PFSK-1 (cell line): Measurements from ENCODE around the gene TPT1.

Source experiments
- FOXP2 ChIP-seq: optimal IDR thresholded peaks from 2 replicates; pipeline ENCODE3; 2011; ENCODE audit warnings: borderline replicate concordance, control low read depth, inconsistent platforms; ENCODE audit not compliant: insufficient read depth; ENCODE audit errors: extremely low read length, extremely low read depth
- POLR2AphosphoS5 ChIP-seq: IDR thresholded peaks from 2 replicates; pipeline ENCODE4 v1.6.1; 2012; ENCODE audit warnings: low read depth, mild to moderate bottlenecking, control low read depth, low read length, moderate library complexity
- SIN3A ChIP-seq: IDR thresholded peaks from 2 replicates; pipeline ENCODE4 v1.6.1; 2012; ENCODE audit warnings: mild to moderate bottlenecking, low read length, moderate library complexity, borderline replicate concordance; ENCODE audit not compliant: insufficient read depth
- TAF1 ChIP-seq: IDR thresholded peaks from 2 replicates; pipeline ENCODE4 v1.6.1; 2012; ENCODE audit warnings: low read length, control low read depth, borderline replicate concordance; ENCODE audit not compliant: insufficient read depth
- TF ChIP-seq, protein P1 (sequence below), 2 experiments: IDR thresholded peaks; 2 replicates each; pipeline versions ENCODE4 v1.6.1 to v1.8.0; 2011 to 2012; ENCODE audit warnings: low read depth in 2 of 2, low read length in 2 of 2, control low read depth in 1 of 2, inconsistent platforms in 1 of 2, mild to moderate bottlenecking in 1 of 2, moderate library complexity in 1 of 2; ENCODE audit not compliant: insufficient read depth in 1 of 2

TPT1 gene

DNA sequence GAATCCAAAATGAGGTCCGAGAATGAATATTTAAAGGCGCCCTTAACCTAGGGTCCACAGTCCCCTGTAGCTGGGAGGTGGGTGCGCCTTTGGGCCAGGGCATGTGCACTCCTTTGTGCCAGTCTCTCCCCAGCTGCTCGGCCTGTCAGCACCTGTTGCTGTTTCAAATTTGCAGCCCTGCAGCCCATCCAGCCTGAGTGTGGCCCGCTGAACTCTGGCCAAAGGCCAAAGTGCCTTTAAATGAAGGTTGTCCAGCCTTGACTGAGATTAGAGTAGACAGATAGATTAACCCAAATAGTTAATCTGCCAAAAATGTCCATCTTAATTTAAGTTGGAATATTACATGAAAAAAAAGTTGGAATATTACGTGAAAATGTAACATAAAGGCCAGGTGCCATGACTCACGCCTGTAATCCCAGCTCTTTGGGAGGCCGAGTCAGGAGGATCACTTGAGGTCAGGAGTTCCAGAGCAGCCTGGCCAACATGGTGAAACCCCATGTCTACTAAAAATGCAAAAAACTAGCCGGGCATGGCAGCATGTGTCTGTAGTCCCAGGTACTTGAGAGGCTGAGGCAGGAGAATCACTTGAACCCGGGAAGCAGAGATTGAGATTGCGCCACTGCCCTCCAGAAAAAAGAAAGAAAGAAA, 25.3 kb downstream of the TPT1 start:
- TF ChIP-seq TAF1 (no peak), POLR2AphosphoS5 (no peak), FOXP2 (no peak), SIN3A (no peak)
- TF ChIP-seq, protein P1, sequence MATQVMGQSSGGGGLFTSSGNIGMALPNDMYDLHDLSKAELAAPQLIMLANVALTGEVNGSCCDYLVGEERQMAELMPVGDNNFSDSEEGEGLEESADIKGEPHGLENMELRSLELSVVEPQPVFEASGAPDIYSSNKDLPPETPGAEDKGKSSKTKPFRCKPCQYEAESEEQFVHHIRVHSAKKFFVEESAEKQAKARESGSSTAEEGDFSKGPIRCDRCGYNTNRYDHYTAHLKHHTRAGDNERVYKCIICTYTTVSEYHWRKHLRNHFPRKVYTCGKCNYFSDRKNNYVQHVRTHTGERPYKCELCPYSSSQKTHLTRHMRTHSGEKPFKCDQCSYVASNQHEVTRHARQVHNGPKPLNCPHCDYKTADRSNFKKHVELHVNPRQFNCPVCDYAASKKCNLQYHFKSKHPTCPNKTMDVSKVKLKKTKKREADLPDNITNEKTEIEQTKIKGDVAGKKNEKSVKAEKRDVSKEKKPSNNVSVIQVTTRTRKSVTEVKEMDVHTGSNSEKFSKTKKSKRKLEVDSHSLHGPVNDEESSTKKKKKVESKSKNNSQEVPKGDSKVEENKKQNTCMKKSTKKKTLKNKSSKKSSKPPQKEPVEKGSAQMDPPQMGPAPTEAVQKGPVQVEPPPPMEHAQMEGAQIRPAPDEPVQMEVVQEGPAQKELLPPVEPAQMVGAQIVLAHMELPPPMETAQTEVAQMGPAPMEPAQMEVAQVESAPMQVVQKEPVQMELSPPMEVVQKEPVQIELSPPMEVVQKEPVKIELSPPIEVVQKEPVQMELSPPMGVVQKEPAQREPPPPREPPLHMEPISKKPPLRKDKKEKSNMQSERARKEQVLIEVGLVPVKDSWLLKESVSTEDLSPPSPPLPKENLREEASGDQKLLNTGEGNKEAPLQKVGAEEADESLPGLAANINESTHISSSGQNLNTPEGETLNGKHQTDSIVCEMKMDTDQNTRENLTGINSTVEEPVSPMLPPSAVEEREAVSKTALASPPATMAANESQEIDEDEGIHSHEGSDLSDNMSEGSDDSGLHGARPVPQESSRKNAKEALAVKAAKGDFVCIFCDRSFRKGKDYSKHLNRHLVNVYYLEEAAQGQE (IDR thresholded peaks at IDR 0.05; ENCODE audit: insufficient read depth in 1 of 2, low read depth in 2 of 2, low read length in 2 of 2): no peak

DNA sequence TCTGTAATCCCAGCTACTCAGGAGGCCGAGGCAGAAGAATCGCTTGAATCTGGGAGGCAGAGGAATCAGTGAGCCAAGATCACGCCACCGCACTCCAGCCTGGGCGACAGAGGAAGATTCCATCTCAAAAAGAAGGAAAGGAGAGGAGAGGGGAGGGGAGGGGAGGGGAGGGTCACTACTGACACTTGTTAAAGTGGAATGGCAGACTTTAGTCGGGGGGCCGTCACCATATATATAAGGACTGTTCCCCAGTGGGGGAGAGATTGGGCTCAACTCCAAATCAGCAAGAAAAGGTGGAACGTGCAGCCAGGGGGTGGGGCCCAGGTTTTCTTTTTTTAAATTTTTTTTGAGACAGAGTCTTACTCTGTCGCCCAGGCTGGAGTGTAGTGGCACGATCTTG, 26.2 kb downstream of the TPT1 start:
- no peak for TF ChIP-seq FOXP2
- no peak for TF ChIP-seq POLR2AphosphoS5
- no peak for TF ChIP-seq SIN3A
- TF ChIP-seq, protein P1 (IDR thresholded peaks at IDR 0.05; ENCODE audit: insufficient read depth in 1 of 2, low read depth in 2 of 2, low read length in 2 of 2): no peak
- TF ChIP-seq TAF1: no peak

DNA sequence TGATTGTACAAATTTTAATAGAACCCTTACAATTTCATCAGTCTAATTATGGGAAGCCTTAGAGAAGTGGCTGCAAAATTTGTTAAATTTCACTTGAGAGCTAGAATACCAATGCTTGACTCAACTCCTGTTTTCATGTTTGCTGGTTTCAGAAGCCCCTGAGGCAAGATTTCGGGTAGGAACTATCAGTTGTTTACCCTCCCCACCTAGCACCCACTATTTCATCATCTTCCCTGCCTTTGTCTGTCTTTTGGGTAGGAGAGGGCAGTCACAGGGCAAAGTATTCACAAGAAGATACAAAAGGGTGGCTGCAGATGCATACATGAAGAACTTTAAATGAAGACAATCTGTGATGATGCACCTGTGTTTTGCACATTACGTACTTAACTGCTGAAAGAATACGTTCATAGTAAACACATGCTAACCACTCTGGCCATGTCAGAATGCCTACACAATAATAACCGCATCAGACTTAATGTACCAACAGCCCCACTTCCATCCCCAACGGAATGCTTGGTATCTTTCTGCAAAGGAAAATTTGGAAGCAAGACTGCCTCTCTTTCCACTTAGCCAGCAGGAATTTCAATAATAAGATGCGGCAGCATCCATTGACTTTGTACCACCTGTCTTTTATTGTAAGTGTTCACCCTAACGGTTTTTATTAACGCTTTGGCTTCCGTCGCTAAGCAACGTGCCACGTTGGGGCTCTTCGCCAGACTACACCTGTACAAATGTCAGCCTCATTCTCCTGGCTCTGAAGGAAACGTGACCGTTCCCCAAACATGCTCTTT, 30.4 kb downstream of the TPT1 start:
- TF ChIP-seq FOXP2: no peak
- TF ChIP-seq, protein P1 (IDR thresholded peaks at IDR 0.05; ENCODE audit: insufficient read depth in 1 of 2, low read depth in 2 of 2, low read length in 2 of 2): no peak
- TF ChIP-seq SIN3A: no peak
- TF ChIP-seq TAF1: no peak
- no peak for TF ChIP-seq POLR2AphosphoS5

DNA sequence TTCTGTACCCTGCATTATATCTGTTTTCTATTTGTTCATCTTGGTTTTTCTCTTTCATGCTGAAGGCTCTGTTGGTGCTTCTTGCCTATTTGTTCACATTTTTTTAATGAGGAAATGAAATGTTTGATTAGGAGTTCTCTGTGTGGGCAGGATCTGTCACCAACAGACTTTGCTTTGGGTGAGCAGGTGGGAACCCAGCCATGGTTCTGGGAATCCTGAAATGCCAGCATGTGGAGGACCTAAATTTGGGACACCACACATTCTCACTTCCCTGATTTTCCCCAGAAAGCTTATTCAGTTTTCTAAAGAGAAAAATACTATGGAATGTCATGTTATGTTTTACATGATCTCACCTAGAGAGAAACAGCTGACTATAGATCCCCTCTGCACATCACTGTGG, 34.0 kb downstream of the TPT1 start:
- TF ChIP-seq POLR2AphosphoS5: no peak

DNA sequence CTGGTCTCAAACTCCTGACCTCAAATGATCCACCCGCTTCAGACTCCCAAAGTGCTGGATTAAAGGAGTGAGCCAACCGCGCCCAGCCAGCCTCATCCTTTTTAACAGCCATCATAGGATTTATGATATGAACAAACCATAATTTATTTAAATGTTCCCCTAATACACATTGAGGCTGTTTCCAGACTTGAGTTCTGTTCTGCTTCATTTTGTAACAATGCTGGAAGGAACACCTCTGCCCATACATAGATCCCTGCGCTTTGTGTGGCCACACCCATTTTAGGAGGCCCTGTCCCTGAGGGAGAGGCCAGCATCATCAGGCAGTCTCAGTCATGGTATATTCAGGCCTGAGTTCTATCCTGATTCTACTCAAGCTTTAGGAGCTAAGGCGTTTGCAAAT, 35.9 kb downstream of the TPT1 start:
- TF ChIP-seq SIN3A (no peak), TAF1 (no peak)

DNA sequence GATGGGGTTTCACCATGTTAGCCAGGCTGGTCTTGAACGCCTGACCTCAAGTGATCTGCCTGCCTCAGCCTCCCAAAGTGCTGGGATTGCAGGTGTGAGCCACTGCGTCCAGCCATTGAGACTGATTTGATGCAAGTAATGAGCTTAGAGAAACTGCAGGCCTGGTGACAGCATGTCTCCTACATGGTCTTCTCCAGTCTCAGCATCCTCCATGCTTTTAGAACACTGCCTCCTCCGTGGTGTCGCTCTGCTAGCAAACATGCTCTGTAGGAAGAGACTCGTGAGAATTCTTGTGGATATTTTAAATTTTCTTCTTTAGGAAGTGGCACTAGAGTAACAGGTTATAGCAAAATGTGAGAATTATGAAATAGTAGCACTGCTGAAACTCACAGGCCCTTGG, 37.1 kb downstream of the TPT1 start:
- no peak for TF ChIP-seq POLR2AphosphoS5
- TF ChIP-seq FOXP2: no peak
- no peak for TF ChIP-seq SIN3A
- TF ChIP-seq, protein P1 (IDR thresholded peaks at IDR 0.05; ENCODE audit: insufficient read depth in 1 of 2, low read depth in 2 of 2, low read length in 2 of 2): no peak
- TF ChIP-seq TAF1: no peak
